HepG2 (cell line): ENCODE data around the gene COPS3. TPM values are rescaled to one million over a fixed set of nuclear protein-coding genes. Genes with fewer than 3 reads are reported as not detected.

ENCODE experiments used
- ATAC-seq: fragments of 200-7000 bp; cut with Tn5 transposase; 3 replicates; pipeline ENCODE4 v1.9.1; 2020; ENCODE audit warnings: mild to moderate bottlenecking, moderate library complexity
- BruUV-seq: library from RNA; stranded (reverse); fragments of 400-500 nt; replicated peaks from 2 replicates; lab custom pipeline; 2021; lab: Mats Ljungman, UMichigan
- CTCF ChIA-PET: fragments of 300-600 bp; formaldehyde crosslinking; extraction: SDS; loops from one replicate; lab custom pipeline; 2021; ENCODE audit warnings: low total read pairs, inconsistent platforms, low intra/inter-chr PET ratio; lab: Yijun Ruan, JAX
- POLR2A ChIA-PET: fragments of 350-600 bp; sonication (Branson Sonifier 250); formaldehyde crosslinking; loops from one replicate; lab custom pipeline; 2020; ENCODE audit warnings: antibody characterized with exemption, inconsistent platforms; lab: Yijun Ruan, JAX
- DNase-seq: peaks from one replicate; pipeline ENCODE4 v3.0.0-alpha.2; 2015; ENCODE audit warnings: low spot score
- FAIRE-seq: peaks from 3 replicates; lab custom pipeline; 2011; peaks lifted over from hg19 to GRCh38; lab: Jason Lieb, UNC
- H2AFZ ChIP-seq: one replicate; pipeline ENCODE4 v1.6.1; 2011; ENCODE audit warnings: low read length, inconsistent platforms
- H3K27ac ChIP-seq: fragments of 300-600 bp; 3 replicates; pipeline ENCODE4 v1.8.0; 2011; ENCODE audit warnings: mixed run types, mild to moderate bottlenecking, mixed read lengths, low read length, inconsistent platforms; ENCODE audit not compliant: insufficient read depth; ENCODE audit errors: extremely low read length
- H3K27me3 ChIP-seq, 2 experiments: fragments of 200-600 bp in 1 of 2; 2 replicates in 1 of 2; 3 replicates in 1 of 2; pipeline versions ENCODE4 v1.6.0 to v1.8.0; 2011; ENCODE audit warnings: low read length in 2 of 2, mild to moderate bottlenecking in 2 of 2, moderate library complexity in 2 of 2, inconsistent platforms in 1 of 2; ENCODE audit not compliant: insufficient read depth in 2 of 2, control insufficient read depth in 1 of 2
- H3K36me3 ChIP-seq, 2 experiments: fragments of 200-600 bp in 1 of 2; replicated peaks in 1 of 2; 2 replicates in 1 of 2; 3 replicates in 1 of 2; pipeline versions ENCODE4 v1.5.1 to v1.8.0; 2011; ENCODE audit warnings: low read length in 2 of 2, inconsistent platforms in 1 of 2; ENCODE audit not compliant: insufficient read depth in 2 of 2, control insufficient read depth in 1 of 2
- H3K4me1 ChIP-seq: 2 replicates; pipeline ENCODE4 v1.5.1; 2012; ENCODE audit warnings: low read length, inconsistent platforms; ENCODE audit not compliant: insufficient read depth
- H3K4me2 ChIP-seq: 2 replicates; pipeline ENCODE4 v1.6.0; 2011; ENCODE audit warnings: low read depth, low read length, inconsistent platforms
- H3K4me3 ChIP-seq, 3 experiments: fragments of 200-600 bp in 1 of 3; sonication (generic), shearing (Covaris generic) in 1 of 3; replicated peaks in 1 of 3; 2 replicates each; pipeline ENCODE4 v1.5.1; 2011 to 2016; ENCODE audit warnings: low read length in 3 of 3, inconsistent platforms in 2 of 3, low read depth in 2 of 3, mild to moderate bottlenecking in 2 of 3, control low read depth in 1 of 3, mixed read lengths in 1 of 3; ENCODE audit not compliant: insufficient read depth in 1 of 3
- H3K79me2 ChIP-seq: one replicate; pipeline ENCODE4 v1.6.1; 2011; ENCODE audit warnings: low read length, inconsistent platforms; ENCODE audit not compliant: insufficient read depth
- H3K9ac ChIP-seq: 2 replicates; pipeline ENCODE4 v1.6.0; 2011; ENCODE audit warnings: mild to moderate bottlenecking, low read depth, low read length, inconsistent platforms; ENCODE audit not compliant: insufficient read depth
- H3K9me3 ChIP-seq: 2 replicates; pipeline ENCODE4 v1.5.1; 2012; ENCODE audit warnings: mild to moderate bottlenecking, low read length
- H4K20me1 ChIP-seq: 2 replicates; pipeline ENCODE4 v1.6.0; 2011; ENCODE audit warnings: inconsistent platforms, mild to moderate bottlenecking, low read length, moderate library complexity; ENCODE audit not compliant: insufficient read depth
- KAT8 ChIP-seq: IDR thresholded peaks from 2 replicates; pipeline ENCODE4 v1.6.1; 2016; ENCODE audit warnings: missing genetic modification reagents, missing compliant biosample characterization
- MAFF ChIP-seq: IDR thresholded peaks from 2 replicates; pipeline ENCODE4 v1.6.1; 2011; ENCODE audit warnings: low read depth, low read length, improper control_type of control experiment
- NONO ChIP-seq, 2 experiments: fragments of 450-650 bp in 1 of 2; sonication (generic) in 1 of 2; formaldehyde crosslinking in 1 of 2; IDR thresholded peaks in 1 of 2; conservative IDR thresholded peaks in 1 of 2; 2 replicates each; pipeline versions ENCODE4 v1.6.1 to v1.8.0; 2017 to 2022; ENCODE audit warnings: mild to moderate bottlenecking in 1 of 2, missing genetic modification reagents in 1 of 2, moderate library complexity in 1 of 2
- PHB2 ChIP-seq: fragments of 450-650 bp; IDR thresholded peaks from 2 replicates; pipeline ENCODE4 v1.6.1; 2018; ENCODE audit not compliant: partially characterized antibody
- SNAPC2 ChIP-seq: sonication (generic); formaldehyde crosslinking; IDR thresholded peaks from 2 replicates; pipeline ENCODE4 v1.8.1; 2022; ENCODE audit warnings: mild to moderate bottlenecking, missing genetic modification reagents
- ZNF292 ChIP-seq: sonication (generic); formaldehyde crosslinking; IDR thresholded peaks from 2 replicates; pipeline ENCODE4 v1.8.1; 2022; ENCODE audit warnings: mild to moderate bottlenecking, low read depth, missing genetic modification reagents, borderline replicate concordance
- ZNF629 ChIP-seq: sonication (generic); formaldehyde crosslinking; conservative IDR thresholded peaks from 2 replicates; pipeline ENCODE4 v1.5.0; 2020; ENCODE audit warnings: missing genetic modification reagents
- WGBS: methylation state at CpG from one replicate; pipeline ENCODE4 v1.1.6; 2017; ENCODE audit warnings: low lambda C conversion rate; 5-methylcytosine and 5-hydroxymethylcytosine counted together
- in situ Hi-C: cut with HindIII; loops from 2 replicates; pipeline ENCODE4 v1.10.0; 2017; ENCODE audit warnings: low pct_unique_long_range_greater_than_20kb; ENCODE audit not compliant: extremely low pct_ligation_motif_present
- intact Hi-C: fragments of 100-400 bp; cut with micrococcal nuclease; formaldehyde crosslinking; loops from one replicate; pipeline ENCODE4 v1.10.0; 2022; ENCODE audit not compliant: unreplicated experiment
- polyA plus RNA-seq, 8 experiments: library from polyadenylated mRNA; depleted of rRNA in 3 of 8; stranded (reverse) in 7 of 8; unstranded in 1 of 8; fragments of >200 nt; fragmentation: Illumina TruSeq in 4 of 8; extraction: Trizol in 4 of 8; gene quantifications; 2 replicates each; pipeline versions ENCODE4 v1.2.1 to v1.2.3, GENCODE V29; 2011 to 2016; ENCODE audit warnings: low read depth in 4 of 8, missing spikeins in 1 of 8, mixed read lengths in 1 of 8; ENCODE audit not compliant: insufficient read depth in 1 of 8
- total RNA-seq, 5 experiments: library from RNA; depleted of rRNA; stranded (reverse); fragments of >200 nt; fragmentation: Illumina TruSeq; extraction: Trizol; gene quantifications; 2 replicates each; pipeline ENCODE4 v1.2.3, GENCODE V29; 2016; ENCODE audit warnings: low read depth in 1 of 5
- TF ChIP-seq, protein P1 (sequence below): sonication (generic); formaldehyde crosslinking; IDR thresholded peaks from 2 replicates; pipeline ENCODE4 v1.9.0; 2022; ENCODE audit warnings: missing genetic modification reagents, mild to moderate bottlenecking, borderline replicate concordance
- TF ChIP-seq, protein P2 (sequence below): sonication (generic); formaldehyde crosslinking; IDR thresholded peaks from 2 replicates; pipeline ENCODE4 v1.4.0; 2020; ENCODE audit warnings: missing genetic modification reagents
- TF ChIP-seq, protein P3 (sequence below): sonication (generic); formaldehyde crosslinking; IDR thresholded peaks from 2 replicates; pipeline ENCODE4 v1.4.0; 2020; ENCODE audit warnings: mild to moderate bottlenecking, missing genetic modification reagents
- TF ChIP-seq, protein P4 (sequence below): sonication (generic); formaldehyde crosslinking; IDR thresholded peaks from 2 replicates; pipeline ENCODE4 v1.8.1; 2022; ENCODE audit warnings: low read depth, mild to moderate bottlenecking, missing genetic modification reagents
- TF ChIP-seq, protein P5 (sequence below): sonication (generic); formaldehyde crosslinking; IDR thresholded peaks from 2 replicates; pipeline ENCODE4 v1.4.0; 2020; ENCODE audit warnings: missing genetic modification reagents

Gene COPS3
- total and polyA plus RNA-seq, 2 of the 13 experiments (the other 11 are each of a cell fraction or from before 2014, with no cell fraction given) = 46.3 to 103 TPM

DNA sequence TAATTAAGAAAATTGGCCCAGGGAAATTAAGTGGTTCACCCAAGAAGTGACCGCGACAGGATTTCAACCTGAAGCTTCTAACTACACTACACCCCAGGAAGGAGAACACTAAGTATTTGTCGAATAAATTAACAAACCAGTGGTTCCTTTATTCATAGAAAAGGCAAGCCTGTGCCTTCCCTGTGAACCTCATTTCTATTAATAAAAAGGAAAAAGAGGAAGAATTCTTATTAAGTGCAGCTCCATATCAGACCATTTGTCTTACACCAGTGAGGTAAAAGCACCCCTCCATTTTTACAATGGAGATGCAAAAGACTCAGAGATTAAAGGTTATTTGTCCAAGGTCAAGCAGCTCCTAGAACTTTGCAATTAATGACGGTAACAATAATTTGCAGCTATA lies 1.7 kb downstream of the COPS3 start:
- H3K9me3 ChIP-seq = no peaks in the 10 kb centered on the region
- no peak for FAIRE-seq
- in situ Hi-C loops (no loop called here), intact Hi-C loops (no loop called here)
- ChIA-PET CTCF (no interaction called here), POLR2A (no interaction called here)
- no peak overlapping the region for H2AFZ ChIP-seq
- H3K4me1 ChIP-seq = peaks cover 35% of the 10 kb centered on the region
- H3K27me3 ChIP-seq = no peaks in the 10 kb centered on the region; a peak in 2 of 5 replicates
- peaks cover 0 to 9% of the 10 kb centered on the region in 2 experiments; a peak in 2 of 5 replicates for H3K36me3 ChIP-seq
- H3K4me2 ChIP-seq = peak overlapping the region; percentile 99
- H3K4me3 ChIP-seq = peak overlapping the region in 2 of 3 experiments; percentile 89 to 93; a peak in 3 of 6 replicates
- peak overlapping the region; percentile 90 for H3K27ac ChIP-seq
- H4K20me1 ChIP-seq = peaks cover 9% of the 10 kb centered on the region
- H3K79me2 ChIP-seq = peaks cover 35% of the 10 kb centered on the region
- TF ChIP-seq, protein P1, sequence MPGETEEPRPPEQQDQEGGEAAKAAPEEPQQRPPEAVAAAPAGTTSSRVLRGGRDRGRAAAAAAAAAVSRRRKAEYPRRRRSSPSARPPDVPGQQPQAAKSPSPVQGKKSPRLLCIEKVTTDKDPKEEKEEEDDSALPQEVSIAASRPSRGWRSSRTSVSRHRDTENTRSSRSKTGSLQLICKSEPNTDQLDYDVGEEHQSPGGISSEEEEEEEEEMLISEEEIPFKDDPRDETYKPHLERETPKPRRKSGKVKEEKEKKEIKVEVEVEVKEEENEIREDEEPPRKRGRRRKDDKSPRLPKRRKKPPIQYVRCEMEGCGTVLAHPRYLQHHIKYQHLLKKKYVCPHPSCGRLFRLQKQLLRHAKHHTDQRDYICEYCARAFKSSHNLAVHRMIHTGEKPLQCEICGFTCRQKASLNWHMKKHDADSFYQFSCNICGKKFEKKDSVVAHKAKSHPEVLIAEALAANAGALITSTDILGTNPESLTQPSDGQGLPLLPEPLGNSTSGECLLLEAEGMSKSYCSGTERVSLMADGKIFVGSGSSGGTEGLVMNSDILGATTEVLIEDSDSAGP (CRISPR knock-in tag) = no peak
- TF ChIP-seq PHB2 (no peak), ZNF292 (CRISPR knock-in tag) (no peak), SNAPC2 (no peak), KAT8 (CRISPR knock-in tag) (no peak), MAFF (no peak), NONO (IDR thresholded peaks at IDR 0.05) (no peak), NONO (CRISPR knock-in tag; conservative IDR thresholded peaks at IDR 0.05) (no peak), ZNF629 (CRISPR knock-in tag) (no peak)
- TF ChIP-seq, protein P2, sequence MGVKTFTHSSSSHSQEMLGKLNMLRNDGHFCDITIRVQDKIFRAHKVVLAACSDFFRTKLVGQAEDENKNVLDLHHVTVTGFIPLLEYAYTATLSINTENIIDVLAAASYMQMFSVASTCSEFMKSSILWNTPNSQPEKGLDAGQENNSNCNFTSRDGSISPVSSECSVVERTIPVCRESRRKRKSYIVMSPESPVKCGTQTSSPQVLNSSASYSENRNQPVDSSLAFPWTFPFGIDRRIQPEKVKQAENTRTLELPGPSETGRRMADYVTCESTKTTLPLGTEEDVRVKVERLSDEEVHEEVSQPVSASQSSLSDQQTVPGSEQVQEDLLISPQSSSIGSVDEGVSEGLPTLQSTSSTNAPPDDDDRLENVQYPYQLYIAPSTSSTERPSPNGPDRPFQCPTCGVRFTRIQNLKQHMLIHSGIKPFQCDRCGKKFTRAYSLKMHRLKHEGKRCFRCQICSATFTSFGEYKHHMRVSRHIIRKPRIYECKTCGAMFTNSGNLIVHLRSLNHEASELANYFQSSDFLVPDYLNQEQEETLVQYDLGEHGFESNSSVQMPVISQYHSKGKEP = no peak
- TF ChIP-seq, protein P3, sequence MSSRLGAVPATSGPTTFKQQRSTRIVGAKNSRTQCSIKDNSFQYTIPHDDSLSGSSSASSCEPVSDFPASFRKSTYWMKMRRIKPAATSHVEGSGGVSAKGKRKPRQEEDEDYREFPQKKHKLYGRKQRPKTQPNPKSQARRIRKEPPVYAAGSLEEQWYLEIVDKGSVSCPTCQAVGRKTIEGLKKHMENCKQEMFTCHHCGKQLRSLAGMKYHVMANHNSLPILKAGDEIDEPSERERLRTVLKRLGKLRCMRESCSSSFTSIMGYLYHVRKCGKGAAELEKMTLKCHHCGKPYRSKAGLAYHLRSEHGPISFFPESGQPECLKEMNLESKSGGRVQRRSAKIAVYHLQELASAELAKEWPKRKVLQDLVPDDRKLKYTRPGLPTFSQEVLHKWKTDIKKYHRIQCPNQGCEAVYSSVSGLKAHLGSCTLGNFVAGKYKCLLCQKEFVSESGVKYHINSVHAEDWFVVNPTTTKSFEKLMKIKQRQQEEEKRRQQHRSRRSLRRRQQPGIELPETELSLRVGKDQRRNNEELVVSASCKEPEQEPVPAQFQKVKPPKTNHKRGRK (CRISPR knock-in tag) = no peak
- TF ChIP-seq, protein P4, sequence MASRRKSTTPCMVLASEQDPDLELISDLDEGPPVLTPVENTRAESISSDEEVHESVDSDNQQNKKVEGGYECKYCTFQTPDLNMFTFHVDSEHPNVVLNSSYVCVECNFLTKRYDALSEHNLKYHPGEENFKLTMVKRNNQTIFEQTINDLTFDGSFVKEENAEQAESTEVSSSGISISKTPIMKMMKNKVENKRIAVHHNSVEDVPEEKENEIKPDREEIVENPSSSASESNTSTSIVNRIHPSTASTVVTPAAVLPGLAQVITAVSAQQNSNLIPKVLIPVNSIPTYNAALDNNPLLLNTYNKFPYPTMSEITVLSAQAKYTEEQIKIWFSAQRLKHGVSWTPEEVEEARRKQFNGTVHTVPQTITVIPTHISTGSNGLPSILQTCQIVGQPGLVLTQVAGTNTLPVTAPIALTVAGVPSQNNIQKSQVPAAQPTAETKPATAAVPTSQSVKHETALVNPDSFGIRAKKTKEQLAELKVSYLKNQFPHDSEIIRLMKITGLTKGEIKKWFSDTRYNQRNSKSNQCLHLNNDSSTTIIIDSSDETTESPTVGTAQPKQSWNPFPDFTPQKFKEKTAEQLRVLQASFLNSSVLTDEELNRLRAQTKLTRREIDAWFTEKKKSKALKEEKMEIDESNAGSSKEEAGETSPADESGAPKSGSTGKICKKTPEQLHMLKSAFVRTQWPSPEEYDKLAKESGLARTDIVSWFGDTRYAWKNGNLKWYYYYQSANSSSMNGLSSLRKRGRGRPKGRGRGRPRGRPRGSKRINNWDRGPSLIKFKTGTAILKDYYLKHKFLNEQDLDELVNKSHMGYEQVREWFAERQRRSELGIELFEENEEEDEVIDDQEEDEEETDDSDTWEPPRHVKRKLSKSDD (CRISPR knock-in tag) = no peak
- TF ChIP-seq, protein P5, sequence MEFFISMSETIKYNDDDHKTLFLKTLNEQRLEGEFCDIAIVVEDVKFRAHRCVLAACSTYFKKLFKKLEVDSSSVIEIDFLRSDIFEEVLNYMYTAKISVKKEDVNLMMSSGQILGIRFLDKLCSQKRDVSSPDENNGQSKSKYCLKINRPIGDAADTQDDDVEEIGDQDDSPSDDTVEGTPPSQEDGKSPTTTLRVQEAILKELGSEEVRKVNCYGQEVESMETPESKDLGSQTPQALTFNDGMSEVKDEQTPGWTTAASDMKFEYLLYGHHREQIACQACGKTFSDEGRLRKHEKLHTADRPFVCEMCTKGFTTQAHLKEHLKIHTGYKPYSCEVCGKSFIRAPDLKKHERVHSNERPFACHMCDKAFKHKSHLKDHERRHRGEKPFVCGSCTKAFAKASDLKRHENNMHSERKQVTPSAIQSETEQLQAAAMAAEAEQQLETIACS (CRISPR knock-in tag) = no peak
- ATAC-seq = no peak
- WGBS = 88% methylated on average over 4 of the region's 4 CpGs
- DNase-seq = no peak
- H3K9ac ChIP-seq = peak overlapping the region; percentile 96; the same call in 1 of the 2 replicates
- BruUV-seq = TSS peak; percentile 75
